RWPE1 (cell line): ENCODE data around the gene NEURL1.

ENCODE experiments used
- CTCF ChIA-PET: fragments of 350-600 bp; sonication (Branson Sonifier 250); formaldehyde crosslinking; extraction: SDS; loops from one replicate; lab custom pipeline; 2021; lab: Yijun Ruan, JAX
- POLR2A ChIA-PET: fragments of 400-600 bp; formaldehyde crosslinking; extraction: SDS; loops from one replicate; lab custom pipeline; 2020; ENCODE audit warnings: antibody characterized with exemption; ENCODE audit not compliant: low non-redundant PET; lab: Yijun Ruan, JAX
- DNase-seq: peaks from one replicate; pipeline ENCODE4 v3.0.0; 2012; ENCODE audit warnings: low spot score
- H3K27ac ChIP-seq: fragments of 450-650 bp; 2 replicates; pipeline ENCODE4 v1.5.1; 2017
- CTCF ChIP-seq: fragments of 450-650 bp; conservative IDR thresholded peaks from 2 replicates; pipeline ENCODE4 v1.5.1; 2017; ENCODE audit warnings: low read depth, mild to moderate bottlenecking

The NEURL1 gene

GRCh38 chr10:103541616-103542015, 48.1 kb downstream of the NEURL1 start:
- ChIA-PET CTCF (interaction anchor here (0.5 to 0.9 kb wide), 3 partner anchors 8 to 51 kb away, joined by 3 to 6 read pairs (median 3); no protein-coding TSS in a partner anchor), POLR2A (no interaction called here)
- no peak for DNase-seq
- no peak overlapping the region for H3K27ac ChIP-seq
- no peak for TF ChIP-seq CTCF

DNA sequence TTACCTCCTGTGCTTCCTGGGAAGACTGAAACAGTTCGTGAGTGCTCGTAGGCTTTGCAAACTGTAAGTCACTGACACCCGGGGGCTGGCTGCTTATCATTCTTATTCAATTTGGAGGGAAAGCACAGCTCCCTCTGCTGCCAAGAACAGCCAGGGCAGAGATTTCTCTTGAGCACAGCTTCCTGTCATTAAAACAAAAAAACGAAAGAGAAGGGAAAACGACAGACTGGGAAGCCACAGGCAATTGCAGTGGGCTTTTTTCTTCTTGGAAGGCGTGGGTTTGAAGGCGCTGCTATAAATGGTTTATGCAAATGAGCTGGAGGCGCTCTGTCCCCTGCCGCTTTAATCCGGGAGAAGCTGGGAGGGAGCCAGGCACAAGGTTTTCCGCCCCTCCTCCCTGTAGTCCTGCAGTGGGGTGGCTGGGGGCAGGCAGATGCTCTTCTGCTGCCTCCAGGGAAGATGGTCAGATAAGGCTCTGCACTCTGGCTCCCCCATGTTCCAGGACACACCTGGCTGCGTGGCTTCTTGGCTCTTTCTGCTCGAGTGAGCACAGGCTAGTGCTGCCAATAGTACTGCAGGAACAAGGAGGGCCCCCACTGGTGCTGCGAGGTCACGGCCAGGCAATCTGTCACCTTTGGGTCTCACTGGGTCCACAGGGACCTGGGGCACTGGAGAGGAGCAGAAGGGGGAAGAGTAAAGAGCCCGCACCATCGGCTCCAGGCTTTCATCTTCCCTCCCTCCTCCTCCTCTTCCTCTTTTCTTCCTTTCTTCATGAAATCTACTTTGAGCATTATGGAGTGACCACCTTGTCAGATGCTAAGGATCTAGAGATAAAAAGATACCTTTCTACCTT, 49.5 kb downstream of the NEURL1 start:
- peak; percentile 50 for TF ChIP-seq CTCF
- CTCF ChIA-PET = interaction anchor here (0.6 to 1.2 kb wide), 6 partner anchors 10 to 92 kb away, joined by 3 to 5 read pairs (median 4); no protein-coding TSS in a partner anchor
- POLR2A ChIA-PET = no interaction called here
- H3K27ac ChIP-seq = no peak overlapping the region
- no peak for DNase-seq

- no peak for DNase-seq
- H3K27ac ChIP-seq = no peak overlapping the region
- ChIA-PET CTCF (interaction anchor here (0.7 kb wide), 1 partner anchor 92 kb away, joined by 3 read pairs; no protein-coding TSS in a partner anchor), POLR2A (no interaction called here)
- TF ChIP-seq CTCF = no peak
These were observed 50.4 kb downstream of the NEURL1 start for GRCh38 chr10:103543617-103544525.

DNA sequence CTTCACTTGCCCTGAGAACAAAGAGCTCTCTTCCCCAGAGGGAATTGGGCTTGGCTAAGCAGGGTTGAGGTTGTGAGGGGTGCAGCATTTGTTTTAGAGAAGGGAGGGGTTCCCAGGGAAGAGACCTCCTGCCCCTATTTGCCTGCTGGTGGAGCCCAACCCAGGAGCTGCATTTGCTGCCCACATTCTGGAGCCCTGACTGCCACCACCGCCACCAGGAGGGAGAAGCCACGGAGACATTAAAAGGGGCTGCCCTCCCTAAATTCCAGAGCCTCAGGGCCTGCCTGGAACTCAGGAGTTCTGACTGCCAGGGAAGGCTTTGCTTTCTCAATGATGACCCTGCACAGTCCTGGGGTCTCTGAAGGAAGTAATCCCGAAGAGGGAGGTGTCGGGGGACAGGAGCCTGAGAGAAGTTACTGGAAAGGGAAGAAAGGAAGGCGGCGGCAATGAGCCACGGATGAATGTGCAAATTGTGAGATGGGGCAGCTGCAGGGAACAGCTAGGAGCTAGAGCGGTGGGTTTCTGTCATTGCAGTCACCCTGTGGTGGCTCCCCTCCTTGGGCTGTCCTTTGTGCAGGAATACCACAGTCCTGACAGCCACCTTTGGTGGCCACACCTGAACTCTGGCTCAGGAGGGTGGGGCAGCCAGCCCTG, 51.3 kb downstream of the NEURL1 start:
- POLR2A ChIA-PET = no interaction called here
- no peak for TF ChIP-seq CTCF
- no peak for DNase-seq
- no peak overlapping the region for H3K27ac ChIP-seq
- CTCF ChIA-PET = no interaction called here

DNA sequence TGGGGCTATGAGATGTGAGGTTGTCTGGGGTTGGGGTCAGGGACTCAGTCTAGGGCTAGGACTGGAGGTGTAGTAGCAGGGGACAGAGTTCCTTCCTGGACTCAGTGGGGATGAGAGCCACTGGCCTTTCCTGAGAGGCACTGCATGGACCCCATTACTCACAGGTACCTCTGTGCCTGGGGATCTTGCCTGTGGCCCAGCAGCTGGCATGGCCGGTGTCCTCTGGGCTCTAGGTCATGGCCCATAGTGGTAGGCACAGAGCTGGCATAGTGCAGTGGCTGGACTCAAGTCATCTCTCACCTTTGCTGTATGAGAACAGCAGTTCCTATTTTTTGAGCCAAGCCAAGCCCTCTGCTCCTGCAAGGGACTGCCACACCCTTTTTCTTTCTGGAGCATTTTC, 51.9 kb downstream of the NEURL1 start:
- POLR2A ChIA-PET = no interaction called here
- CTCF ChIA-PET = interaction anchor here (0.6 kb wide), 1 partner anchor 27 kb away, joined by 3 read pairs; no protein-coding TSS in a partner anchor
- TF ChIP-seq CTCF = no peak
- no peak for DNase-seq
- H3K27ac ChIP-seq = no peak overlapping the region
